Sciatic nerve (tissue), 2 donors: Measurements from ENCODE around the gene LIPA. TPM values are rescaled to one million over a fixed set of nuclear protein-coding genes. Genes with fewer than 3 reads are reported as not detected.
"Not testable (repeated sequence)": the region's sequence is repeated elsewhere in the genome, so short reads cannot be mapped to it uniquely, and the experiment has no call there.

ENCODE experiments used
- ATAC-seq: fragments of 200-7000 bp; cut with Tn5 transposase; one replicate; pipeline ENCODE4 v1.9.1; 2020; ENCODE audit warnings: mild to moderate bottlenecking, moderate library complexity
- DNase-seq: peaks from one replicate; pipeline ENCODE4 v3.0.0-alpha.2; 2020; ENCODE audit warnings: low spot score
- intact Hi-C: fragments of 100-400 bp; cut with DNase I; formaldehyde crosslinking; loops from one replicate; pipeline ENCODE4 v1.14.2; 2022
- total RNA-seq: library from RNA; stranded (reverse); fragmentation: NEBNext Ultra II Directional; extraction: Animal tissue kit (Norgen Biotek cat#: 25700); gene quantifications from one replicate; pipeline ENCODE4 v1.2.1, GENCODE V29; 2021
- donor health status: DM: no; HTN: no; CAD: no.
- donor health status: DM: no; HTN: no; CAD: no.

LIPA gene
- total RNA-seq, 1 donor from 2014 or later: 72.5 TPM

GRCh38 chr10:89189211-89189734 lies 62.3 kb downstream of the LIPA start:
- intact Hi-C loops: no loop called here
- ATAC-seq (no peak), DNase-seq (no peak)

GRCh38 chr10:89185658-89186057 lies 65.9 kb downstream of the LIPA start:
- intact Hi-C loops: no loop called here
- ATAC-seq (no peak), DNase-seq (no peak)

- DNase-seq (no peak), ATAC-seq (no peak)
Observed at GRCh38 chr10:89184638-89185037, 66.9 kb downstream of the LIPA start.

GRCh38 chr10:89183571-89183970 lies 68.0 kb downstream of the LIPA start:
- DNase-seq: no peak
- no peak for ATAC-seq
- intact Hi-C loops: no loop called here

More at GRCh38 chr10:89184638-89185037, 66.9 kb downstream of the LIPA start:
- intact Hi-C loops: no loop called here

GRCh38 chr10:89182894-89183293 lies 68.7 kb downstream of the LIPA start:
- intact Hi-C loops: no loop called here

GRCh38 chr10:89175816-89176215 lies 75.8 kb downstream of the LIPA start:
- DNase-seq: no peak
- intact Hi-C loops: no loop called here
- no peak for ATAC-seq

More at GRCh38 chr10:89182894-89183293, 68.7 kb downstream of the LIPA start:
- ATAC-seq (no peak), DNase-seq (no peak)

GRCh38 chr10:89173075-89173474 lies 78.5 kb downstream of the LIPA start:
- intact Hi-C loops: no loop called here
- no peak for DNase-seq

GRCh38 chr10:89171996-89172395 lies 79.6 kb downstream of the LIPA start:
- ATAC-seq (no peak), DNase-seq (no peak)
- intact Hi-C loops: no loop called here

More at GRCh38 chr10:89173075-89173474, 78.5 kb downstream of the LIPA start:
- ATAC-seq: no peak

GRCh38 chr10:89171263-89171872 lies 80.2 kb downstream of the LIPA start:
- intact Hi-C loops: no loop called here
- DNase-seq (no peak), ATAC-seq (no peak)

GRCh38 chr10:89168354-89168900 lies 83.1 kb downstream of the LIPA start:
- intact Hi-C loops, DNase-seq: not testable (repeated sequence)
- peak; percentile 45 for ATAC-seq

- no peak for DNase-seq
- no peak for ATAC-seq
- intact Hi-C loops: no loop called here
Observed at GRCh38 chr10:89167915-89168314, 83.7 kb downstream of the LIPA start.

GRCh38 chr10:89165923-89166322 lies 85.7 kb downstream of the LIPA start:
- DNase-seq (no peak), ATAC-seq (no peak)
- intact Hi-C loops: no loop called here

- intact Hi-C loops: no loop called here
- ATAC-seq (no peak), DNase-seq (no peak)
Observed at GRCh38 chr10:89164920-89165319, 86.7 kb downstream of the LIPA start.

GRCh38 chr10:89164080-89164479 lies 87.5 kb downstream of the LIPA start:
- DNase-seq: no peak
- ATAC-seq: peak; percentile 60
- intact Hi-C loops: no loop called here

Other genes starting within 250 kb of the LIPA start
- 8.8 TPM for gene CH25H, start 44.5 kb downstream of the LIPA start, total RNA-seq
- 19.9 TPM for gene IFIT2, start 50.3 kb upstream of the LIPA start, total RNA-seq
- gene IFIT3, start 76.2 kb upstream of the LIPA start, total RNA-seq: 25.5 TPM
- 6.3 TPM for gene IFIT1B, start 126.3 kb upstream of the LIPA start, total RNA-seq
- gene IFIT1, start 140.8 kb upstream of the LIPA start, total RNA-seq: 21.0 TPM
- gene IFIT5, start 162.8 kb upstream of the LIPA start, total RNA-seq: 17.4 TPM